Adrenal gland (tissue), 5 donors: ENCODE measurements around the gene HLX.

ENCODE experiments used
- POLR2A ChIP-seq, 2 donors: fragments of 450-650 bp; IDR thresholded peaks; one replicate each; pipeline ENCODE4 v1.6.1; 2017; ENCODE audit warnings: antibody characterized with exemption in 2 of 2, mild to moderate bottlenecking in 2 of 2, moderate library complexity in 1 of 2
- TF ChIP-seq, protein P1 (sequence below), 6 experiments: fragments of 450-650 bp in 4 of 6; fragments of 200-600 bp in 2 of 6; sonication (generic) in 1 of 6; IDR thresholded peaks; 1 replicate in 5 of 6; 2 replicates in 1 of 6; pipeline versions ENCODE4 v1.5.1 to v1.8.0; 2016 to 2021; ENCODE audit warnings: antibody characterized with exemption in 6 of 6, mild to moderate bottlenecking in 2 of 6, moderate library complexity in 1 of 6
- donor health status: DM: no; HTN: no; CAD: no.

DNA sequence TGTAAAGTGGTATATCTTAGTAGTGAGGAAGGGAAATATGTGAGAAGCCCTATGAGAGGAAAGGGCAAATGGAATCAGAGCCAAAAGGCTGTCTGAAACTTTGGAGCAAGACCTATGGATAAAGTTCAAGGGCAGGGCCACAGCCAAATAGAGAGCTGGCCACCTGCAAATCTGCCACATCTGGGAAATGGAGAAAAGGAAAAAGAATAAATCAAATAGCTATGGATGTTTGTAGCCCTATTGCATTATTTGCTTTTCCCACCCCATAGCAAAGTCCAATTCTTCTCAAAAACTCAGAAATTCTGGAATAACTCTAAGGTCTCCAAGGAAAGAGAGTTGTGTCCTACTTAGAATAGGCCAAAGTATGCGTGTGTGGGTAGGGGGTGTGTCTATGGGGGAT, 4.0 kb upstream of the HLX start:
- TF ChIP-seq POLR2A (IDR thresholded peaks at IDR 0.05): no peak
- TF ChIP-seq, protein P1, sequence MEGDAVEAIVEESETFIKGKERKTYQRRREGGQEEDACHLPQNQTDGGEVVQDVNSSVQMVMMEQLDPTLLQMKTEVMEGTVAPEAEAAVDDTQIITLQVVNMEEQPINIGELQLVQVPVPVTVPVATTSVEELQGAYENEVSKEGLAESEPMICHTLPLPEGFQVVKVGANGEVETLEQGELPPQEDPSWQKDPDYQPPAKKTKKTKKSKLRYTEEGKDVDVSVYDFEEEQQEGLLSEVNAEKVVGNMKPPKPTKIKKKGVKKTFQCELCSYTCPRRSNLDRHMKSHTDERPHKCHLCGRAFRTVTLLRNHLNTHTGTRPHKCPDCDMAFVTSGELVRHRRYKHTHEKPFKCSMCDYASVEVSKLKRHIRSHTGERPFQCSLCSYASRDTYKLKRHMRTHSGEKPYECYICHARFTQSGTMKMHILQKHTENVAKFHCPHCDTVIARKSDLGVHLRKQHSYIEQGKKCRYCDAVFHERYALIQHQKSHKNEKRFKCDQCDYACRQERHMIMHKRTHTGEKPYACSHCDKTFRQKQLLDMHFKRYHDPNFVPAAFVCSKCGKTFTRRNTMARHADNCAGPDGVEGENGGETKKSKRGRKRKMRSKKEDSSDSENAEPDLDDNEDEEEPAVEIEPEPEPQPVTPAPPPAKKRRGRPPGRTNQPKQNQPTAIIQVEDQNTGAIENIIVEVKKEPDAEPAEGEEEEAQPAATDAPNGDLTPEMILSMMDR (IDR thresholded peaks at IDR 0.05): no peak
